HG02610 (cell line): ENCODE results near the gene VAX1.
"Not testable (repeated sequence)": the region's sequence is repeated elsewhere in the genome, so short reads cannot be mapped to it uniquely, and the experiment has no call there.

Experiments used
- ATAC-seq: cut with Tn5 transposase; IDR thresholded peaks from one replicate; pipeline ENCODE4 v1.9.1; 2021; ENCODE audit warnings: mild to moderate bottlenecking, moderate library complexity; ENCODE audit not compliant: unreplicated experiment

Gene VAX1

DNA sequence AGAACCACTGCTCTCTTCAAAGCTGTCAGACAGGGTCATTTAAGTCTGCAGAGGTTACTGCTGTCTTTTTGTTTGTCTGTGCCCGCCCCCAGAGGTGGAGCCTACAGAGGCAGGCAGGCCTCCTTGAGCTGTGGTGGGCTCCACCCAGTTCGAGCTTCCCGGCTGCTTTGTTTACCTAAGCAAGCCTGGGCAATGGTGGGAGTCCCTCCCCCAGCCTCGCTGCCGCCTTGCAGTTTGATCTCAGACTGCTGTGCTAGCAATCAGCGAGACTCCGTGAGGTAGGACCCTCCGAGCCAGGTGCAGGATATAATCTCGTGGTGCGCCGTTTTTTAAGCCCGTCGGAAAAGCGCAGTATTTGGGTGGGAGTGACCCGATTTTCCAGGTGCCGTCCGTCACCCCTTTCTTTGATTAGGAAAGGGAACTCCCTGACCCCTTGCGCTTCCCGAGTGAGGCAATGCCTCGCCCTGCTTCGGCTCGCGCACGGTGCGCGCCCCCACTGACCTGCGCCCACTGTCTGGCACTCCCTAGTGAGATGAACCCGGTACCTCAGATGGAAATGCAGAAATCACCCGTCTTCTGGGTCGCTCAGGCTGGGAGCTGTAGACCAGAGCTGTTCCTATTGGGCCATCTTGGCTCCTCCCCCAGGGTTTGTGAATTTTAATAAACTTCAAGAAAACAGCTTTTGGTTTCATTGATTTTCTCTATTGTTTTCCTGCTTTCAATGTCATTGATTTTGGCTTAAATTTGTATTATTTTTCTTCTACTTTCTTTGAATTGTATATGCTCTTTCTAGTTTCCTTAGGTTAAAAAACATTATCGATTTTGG is 53.4 kb downstream of the VAX1 start:
- not testable (repeated sequence) for ATAC-seq
